HG02970 (cell line): ENCODE measurements around the gene ACAP1.
A peak's percentile ranks its signal among the peaks of the same experiment; 100 is the strongest.

Source experiments
- ATAC-seq: cut with Tn5 transposase; IDR thresholded peaks from one replicate; pipeline ENCODE4 v1.9.1; 2021; ENCODE audit warnings: mild to moderate bottlenecking, moderate library complexity, moderate number of reproducible peaks; ENCODE audit not compliant: unreplicated experiment, low FRiP score

The ACAP1 gene

DNA sequence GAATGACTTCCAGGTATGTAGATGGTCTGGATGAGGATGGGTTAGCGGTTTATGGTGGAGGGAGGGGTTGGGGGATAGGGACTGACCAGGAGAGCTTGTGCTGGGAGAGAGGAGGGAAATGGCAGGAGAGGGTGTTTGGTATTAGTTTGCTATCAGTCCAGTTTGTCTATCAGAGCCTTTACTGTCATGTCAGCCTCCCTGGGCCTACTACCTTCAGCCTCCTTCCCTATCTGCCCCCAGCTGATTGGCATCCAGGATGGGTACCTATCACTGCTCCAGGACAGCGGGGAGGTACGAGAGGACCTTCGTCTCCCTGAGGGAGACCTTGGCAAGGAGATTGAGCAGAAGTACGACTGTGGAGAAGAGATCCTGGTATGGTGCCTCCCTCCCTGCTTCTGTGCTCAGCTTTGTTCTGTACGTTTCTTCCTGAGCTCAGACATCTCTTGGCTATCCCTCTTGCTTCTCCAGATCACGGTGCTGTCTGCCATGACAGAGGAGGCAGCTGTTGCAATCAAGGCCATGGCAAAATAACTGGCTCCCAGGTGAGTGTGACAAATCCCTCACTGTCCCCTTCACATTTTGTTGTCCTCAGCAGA is 25.1 kb upstream of the ACAP1 start:
- no peak for ATAC-seq

GRCh38 chr17:7312432-7313087 is 23.8 kb upstream of the ACAP1 start:
- no peak for ATAC-seq

DNA sequence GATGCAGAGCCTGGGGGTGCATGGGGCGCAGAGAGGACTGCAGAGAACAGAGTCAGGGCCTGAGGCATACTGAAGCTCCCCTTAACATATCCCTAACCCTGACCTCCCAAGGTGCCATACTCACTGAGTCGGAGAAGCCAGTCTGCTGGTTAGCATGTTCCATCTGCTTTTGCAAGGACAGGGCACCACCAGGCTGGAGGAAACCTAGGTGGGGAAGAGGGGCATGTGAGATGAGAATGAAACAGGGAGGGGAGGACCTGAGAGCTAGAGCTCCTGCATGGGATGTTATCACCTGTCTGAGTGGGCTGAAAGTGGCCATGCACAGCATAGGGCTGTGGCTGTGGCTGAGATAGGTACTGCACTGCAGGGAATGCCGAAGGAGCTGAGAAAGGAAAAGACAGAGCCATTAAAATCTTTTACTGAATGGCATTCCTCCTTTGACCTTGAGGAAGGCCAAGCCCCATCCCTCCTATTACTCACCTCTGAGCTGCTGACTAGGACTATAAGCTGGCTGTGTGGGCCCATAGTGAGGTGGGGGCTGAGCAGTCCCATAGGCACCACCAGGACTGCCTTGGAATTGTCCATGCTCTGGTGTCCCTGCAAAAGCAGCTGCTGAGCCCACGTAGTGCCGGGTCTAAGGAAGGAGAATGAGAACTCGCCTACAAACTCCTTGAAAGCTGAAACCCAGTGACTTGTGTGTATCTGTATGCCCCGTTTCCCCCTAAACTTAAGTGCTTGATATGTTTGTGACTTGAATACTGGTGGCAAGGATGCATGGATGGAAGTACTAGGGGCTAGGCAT is 23.0 kb upstream of the ACAP1 start:
- no peak for ATAC-seq

- no peak for ATAC-seq
Measured at GRCh38 chr17:7313890-7314718, 22.2 kb upstream of the ACAP1 start.

DNA sequence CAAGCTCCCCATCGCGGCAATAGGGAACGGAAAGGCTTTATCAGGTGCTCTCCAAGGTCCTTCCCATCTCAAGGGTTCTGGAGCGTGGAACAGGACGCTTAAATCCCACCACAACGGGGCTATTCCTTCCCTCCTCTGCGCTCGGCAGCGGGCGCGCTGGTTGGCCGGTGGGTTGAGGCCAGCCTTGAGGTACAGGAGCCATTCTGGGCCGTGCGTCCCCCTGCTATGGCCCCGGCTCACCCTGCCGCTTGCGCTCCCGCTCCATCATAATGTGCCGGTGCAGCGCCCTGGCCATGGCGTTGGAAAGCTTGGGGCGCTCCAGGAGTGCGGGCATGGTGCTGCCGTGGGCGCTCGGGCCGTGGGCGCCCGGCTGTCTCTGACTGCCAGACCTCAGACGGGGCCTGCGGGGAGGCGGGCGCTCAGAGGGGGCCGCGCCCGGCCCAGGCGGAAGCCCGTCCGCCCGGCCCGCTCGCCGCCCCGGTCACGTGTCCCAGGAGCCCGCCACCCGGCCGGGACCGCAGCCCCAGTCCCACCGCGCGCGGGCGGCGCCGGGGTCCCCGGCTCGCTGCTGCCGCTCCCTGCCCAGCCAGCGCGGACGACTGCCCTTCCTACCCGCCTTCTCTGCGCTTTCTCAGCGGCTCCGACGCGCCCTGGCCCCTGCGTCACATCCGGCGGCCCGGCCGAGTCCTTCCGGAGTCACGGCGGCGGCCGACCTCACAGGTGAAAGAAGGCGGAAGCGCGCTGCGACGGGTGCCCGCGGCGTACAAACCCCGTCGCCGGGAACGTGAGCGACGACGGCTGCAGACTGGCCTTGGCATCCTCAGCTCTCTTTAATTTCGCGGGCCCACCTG is 21.4 kb upstream of the ACAP1 start, which contains the start of gene GPS2:
TSS of gene GPS2 (minus strand) at position 642 of the 851 bp plus-strand sequence. CDS start at position 334, 308 bp downstream.
- peak; percentile 66 for ATAC-seq

DNA sequence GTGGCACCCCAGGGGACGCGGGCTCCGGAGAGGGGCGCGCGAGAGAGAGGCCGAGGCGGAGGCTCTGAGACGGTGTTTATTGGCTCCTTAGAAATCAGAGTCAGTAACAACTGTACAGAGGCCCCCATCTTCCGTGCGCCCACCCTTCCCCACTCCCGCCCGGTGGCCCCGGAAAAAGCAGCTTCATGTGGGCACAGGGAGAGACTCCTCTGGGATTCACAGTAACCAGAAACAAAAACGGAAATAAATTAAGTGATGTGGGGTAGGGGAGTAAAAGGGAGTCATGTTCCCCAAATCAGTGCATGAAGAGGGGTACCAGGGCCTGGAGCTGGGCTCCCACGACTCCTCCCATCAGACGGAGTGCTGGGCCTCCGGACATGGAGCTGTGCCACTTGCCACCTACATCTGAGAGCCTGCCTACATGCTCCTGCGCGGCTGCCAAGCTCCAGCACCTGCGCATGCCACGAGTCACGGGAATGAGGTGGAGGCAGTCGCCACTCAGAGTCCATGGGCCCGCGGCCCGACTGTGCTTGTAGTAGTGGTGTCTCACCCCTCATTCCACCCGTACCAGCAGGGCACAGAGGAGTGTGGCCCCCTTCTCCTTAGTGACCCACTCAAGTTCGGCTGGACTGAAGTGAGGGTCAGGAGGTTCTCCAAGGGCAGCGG is 20.6 kb upstream of the ACAP1 start:
- no peak for ATAC-seq

- no peak for ATAC-seq
Measured at GRCh38 chr17:7317161-7317803, 19.0 kb upstream of the ACAP1 start.

GRCh38 chr17:7318121-7318860 is 18.0 kb upstream of the ACAP1 start:
- no peak for ATAC-seq

DNA sequence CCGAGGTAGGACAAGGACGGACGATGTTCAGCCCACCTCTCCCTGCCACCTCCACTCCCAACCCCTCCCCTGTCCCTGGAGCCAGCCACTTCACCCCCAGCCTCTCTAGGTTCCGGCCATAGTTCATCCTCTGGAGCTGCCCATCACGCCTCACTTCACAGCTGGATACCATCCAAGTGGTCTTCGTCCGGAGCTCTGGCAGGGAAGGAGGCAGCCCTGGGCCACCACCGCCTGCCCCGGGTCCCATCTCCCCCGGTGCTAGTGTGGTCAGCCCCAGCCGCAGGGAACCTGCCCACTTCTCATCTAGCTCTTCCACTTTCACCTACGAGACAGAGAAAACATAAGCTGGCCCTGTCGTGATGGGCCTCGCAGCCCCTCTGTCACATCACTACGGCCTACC is 14.9 kb upstream of the ACAP1 start:
- no peak for ATAC-seq

DNA sequence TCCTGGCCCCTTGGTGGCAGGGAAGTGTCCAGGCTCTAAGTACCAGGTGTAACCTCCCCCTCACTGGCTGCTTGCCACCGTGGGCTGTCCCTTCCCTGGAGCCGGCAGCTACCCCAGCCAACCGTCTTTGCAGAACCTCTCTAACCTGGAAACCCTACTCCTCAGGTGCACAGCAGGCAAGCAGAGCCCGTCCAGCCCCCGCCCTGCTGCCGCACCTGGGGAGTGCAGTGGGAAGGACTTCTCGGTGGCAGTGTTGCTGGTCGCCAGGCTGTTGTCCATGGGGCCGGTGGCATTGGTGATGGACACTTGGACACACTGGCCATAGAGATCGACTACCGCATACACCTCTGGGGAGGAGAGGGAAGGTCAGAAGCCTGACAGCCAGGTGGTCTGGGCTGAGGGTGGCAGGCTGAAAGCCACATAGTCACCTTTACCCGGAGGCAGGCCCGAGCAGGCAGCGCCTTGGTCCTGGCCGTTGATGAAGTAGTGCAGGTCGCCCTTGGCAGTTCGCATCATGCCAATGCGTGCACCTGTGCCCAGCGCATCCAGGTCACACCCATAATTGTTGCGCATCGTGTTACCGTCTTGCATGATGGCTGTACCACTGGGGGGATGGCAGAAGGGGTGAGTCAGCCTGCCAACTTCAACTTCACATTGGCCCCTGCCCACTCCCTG is 13.7 kb upstream of the ACAP1 start:
- no peak for ATAC-seq

DNA sequence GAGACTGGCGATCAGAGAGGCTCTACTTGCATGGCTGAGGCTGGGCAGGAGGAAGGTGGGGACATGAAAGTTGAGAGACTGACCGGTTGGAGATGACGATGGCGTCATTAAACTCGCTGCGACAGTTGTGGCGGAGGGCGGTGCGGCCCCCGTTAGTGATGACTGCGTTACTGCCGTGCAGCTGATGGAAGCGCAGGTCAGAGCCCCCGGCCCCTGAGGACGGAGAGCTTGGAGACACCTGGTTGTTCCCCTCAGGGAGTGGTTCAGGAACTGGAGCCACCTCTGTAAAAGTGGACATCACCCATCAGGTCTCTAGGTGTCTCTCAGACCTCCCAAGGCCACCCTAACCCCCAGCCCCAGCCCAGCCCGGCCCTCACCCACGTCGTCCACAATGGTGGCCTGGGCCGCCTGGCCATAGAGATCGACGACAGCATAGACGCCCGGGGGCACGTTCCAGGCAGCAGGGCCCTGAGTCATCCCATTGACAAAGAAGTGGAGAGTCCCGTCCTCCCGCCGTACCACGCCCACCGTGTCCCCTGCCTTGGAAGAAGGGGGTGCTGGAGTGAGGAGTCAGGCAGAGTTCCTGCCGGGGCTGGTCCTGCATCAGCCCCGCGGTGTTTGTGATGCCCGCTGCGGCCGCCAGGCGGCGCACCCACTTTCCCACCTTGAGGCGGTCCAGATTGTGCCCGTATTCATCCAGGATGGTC is 12.4 kb upstream of the ACAP1 start:
- no peak for ATAC-seq

DNA sequence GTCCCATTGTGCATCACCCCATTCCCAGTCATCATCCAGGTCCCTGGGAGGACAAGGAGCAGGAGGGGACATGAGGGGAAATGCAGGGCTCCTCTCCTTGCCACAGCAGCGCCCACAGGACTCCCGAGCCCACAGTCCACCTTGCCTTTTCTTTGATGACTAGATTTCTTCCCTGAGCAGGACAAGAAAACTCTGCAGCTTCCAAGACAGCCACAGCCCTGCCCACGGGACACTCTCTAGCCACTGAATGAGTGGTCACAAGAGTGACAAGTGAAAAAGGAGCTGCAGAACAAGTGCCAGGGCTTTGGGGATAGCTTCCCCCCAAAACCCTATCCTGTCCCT is 11.9 kb upstream of the ACAP1 start:
- no peak for ATAC-seq

- ATAC-seq, result no peak
Measured at GRCh38 chr17:7325031-7325528, 11.2 kb upstream of the ACAP1 start.

DNA sequence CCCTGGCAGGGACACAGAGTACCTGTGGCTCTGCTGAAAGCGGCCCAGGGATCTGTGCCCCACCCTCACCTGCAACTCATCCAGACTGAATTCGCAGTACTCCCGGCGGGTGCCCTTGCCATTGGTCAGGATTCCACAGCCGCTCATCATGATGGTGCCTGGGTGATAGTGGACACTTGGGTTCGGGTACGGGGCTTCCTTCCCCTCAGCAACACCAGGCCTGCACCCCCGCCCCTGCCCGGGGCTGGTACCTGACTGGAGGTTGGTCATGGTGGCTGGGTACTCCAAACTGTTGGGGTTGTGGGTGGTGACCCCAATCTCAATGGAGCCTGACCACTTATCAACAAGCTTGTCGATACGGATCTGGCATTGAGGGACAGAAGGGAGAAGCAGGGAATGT is 10.1 kb upstream of the ACAP1 start:
- no peak for ATAC-seq

- ATAC-seq, result no peak
Measured at GRCh38 chr17:7327056-7327455, 9.3 kb upstream of the ACAP1 start.

GRCh38 chr17:7327501-7327900 is 8.8 kb upstream of the ACAP1 start:
- no peak for ATAC-seq

DNA sequence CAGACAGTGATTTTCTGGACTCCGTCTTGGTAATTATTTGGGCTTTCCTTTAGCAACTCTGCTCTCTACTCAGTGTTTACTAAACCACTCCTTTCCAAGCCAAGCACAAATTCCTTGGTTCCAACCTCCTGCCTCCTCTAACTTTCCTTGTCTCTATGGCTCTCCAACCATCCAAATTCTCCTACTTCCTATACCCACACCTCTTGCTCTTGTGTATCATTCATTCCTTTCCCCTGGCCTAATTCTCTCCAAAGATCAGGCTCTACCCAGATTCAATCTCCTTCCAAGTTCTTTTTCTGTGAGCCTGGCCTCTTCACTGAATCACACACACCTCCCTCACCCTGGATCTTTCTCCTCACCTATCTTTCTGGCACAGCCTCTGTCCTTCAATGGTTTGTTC is 8.3 kb upstream of the ACAP1 start:
- ATAC-seq, result no peak
